ENCODE data around the gene KCNQ1OT1. TPM values are rescaled to one million over a fixed set of nuclear protein-coding genes. Genes with fewer than 3 reads are reported as not detected.

KCNQ1OT1 gene
- total RNA-seq, 1 experiment from 2014 or later, result 0.72 TPM

GRCh38 chr11:2671748-2672147, 28.0 kb downstream of the KCNQ1OT1 start:
- DNase-seq (ENCODE audit: extremely low read depth, low read depth), result no peak

- no peak for DNase-seq (ENCODE audit: extremely low read depth, low read depth)
Measured at GRCh38 chr11:2670541-2671100, 29.2 kb downstream of the KCNQ1OT1 start.

- no peak for DNase-seq (ENCODE audit: extremely low read depth, low read depth)
Measured at GRCh38 chr11:2669634-2670469, 29.9 kb downstream of the KCNQ1OT1 start.

DNA sequence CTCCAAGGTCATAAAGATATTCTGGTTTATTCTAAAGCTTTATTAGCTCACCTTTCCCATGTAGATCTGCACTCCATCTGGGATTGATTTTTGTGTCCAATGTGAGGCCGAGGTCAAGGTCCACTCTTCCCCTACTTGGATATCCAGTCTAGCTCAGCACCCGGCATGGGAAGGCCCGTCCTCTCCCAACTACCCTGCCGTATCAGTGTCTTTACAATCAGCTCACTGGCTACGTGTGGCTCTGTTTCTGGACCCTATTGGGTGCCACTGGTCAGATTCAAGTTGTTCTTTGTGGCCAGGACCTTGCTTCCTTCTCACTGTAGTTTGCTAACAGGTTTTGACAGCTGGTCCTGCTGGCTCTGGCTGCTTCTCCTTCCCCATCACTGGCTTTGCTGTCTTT, 30.9 kb downstream of the KCNQ1OT1 start:
- no peak for DNase-seq (ENCODE audit: extremely low read depth, low read depth)

- DNase-seq (ENCODE audit: extremely low read depth, low read depth), result no peak
Measured at GRCh38 chr11:2667940-2668339, 31.9 kb downstream of the KCNQ1OT1 start.

GRCh38 chr11:2666828-2667570, 32.8 kb downstream of the KCNQ1OT1 start:
- no peak for DNase-seq (ENCODE audit: extremely low read depth, low read depth)

DNA sequence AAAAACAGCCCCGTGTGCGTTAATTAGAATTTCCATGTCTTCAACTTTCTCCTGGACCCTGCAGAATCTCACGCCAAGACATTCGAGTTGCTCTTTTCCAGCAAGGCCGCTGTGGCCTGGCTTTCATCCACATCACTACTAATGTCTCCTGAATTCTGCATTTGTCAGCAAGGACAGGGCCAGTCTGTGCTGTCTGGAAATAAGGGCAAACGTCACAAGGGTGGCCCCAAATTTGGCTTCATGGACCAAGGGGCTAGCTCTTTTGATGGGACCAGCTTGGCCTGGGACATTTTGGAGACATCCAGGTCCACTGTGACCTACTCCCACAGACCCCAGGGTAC, 33.4 kb downstream of the KCNQ1OT1 start:
- DNase-seq (ENCODE audit: extremely low read depth, low read depth), result no peak

DNA sequence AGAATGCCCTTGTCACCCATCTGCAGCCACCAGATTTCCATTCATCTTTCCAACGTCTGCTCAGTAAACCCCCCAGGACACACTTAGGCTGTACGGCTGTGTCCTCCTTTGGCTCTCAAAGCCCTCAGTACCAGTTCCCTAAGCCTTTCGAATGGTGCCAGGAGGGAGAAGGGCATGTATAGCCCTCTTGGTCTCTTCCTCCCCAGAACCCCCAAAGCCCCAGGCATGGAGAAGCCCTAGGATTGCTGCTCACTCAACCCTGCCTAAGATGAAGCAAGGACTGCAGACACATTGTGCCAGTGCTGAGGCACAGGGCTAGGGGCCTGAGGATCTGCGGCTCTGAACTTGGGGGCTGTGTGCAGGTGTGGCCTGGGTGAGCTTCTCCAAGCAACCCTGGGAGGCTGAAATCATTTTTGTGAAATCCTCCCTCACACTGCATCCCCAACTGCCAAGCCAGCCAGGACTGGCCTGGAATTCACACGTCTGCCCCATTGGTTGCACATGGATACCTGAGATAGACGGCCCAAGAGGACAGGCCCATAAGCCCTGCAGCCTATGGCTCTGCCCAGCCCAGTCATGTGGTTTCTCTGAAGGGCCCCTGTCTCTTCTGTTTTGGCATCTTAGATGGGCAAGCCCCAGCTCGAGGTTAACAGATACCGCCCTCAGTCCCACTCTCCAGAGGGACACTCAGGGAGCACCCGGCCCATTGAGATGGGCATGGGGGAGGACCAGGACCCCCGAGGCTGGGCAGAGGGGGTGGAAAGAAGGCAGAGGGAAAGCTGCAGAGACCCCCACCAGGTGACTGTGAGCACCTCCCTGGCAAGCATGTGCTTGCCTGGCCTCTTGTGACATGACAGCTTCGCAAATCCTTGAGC, 34.0 kb downstream of the KCNQ1OT1 start:
- no peak for DNase-seq (ENCODE audit: extremely low read depth, low read depth)

DNA sequence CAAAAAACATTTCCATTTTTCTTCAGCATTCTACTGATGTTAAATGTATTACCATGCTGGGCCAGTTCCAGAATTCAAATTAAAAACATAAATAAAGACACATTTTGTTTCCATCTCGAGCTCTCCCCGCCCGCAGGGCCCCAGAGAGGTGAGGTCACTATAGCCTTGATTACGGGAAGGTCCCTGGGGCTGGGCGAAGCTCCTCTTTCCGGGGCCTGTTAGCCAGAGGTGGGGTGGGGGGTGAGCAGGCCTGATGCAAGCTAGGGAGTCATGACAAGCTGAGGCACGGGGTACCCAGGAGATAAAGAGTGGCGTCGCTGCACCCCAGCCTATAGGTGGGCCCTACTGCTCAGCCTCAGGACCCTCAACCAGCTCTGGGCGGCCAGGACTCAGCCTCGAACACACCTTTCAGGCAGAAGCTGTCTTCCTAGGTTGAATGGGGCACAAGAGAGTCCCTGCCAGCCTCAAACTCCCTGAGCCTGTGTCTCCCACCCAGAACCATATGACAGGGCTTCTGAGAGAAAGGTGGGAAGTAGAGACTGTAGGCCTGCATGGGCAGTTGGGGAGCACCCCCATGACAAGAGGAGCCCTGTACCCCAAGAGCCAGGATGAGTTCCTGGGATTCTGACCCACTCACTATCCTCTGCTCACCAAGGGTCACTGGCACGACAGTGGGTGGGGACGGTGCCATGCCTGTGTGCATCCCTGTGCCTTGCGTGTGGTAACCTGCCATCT, 34.8 kb downstream of the KCNQ1OT1 start:
- no peak for DNase-seq (ENCODE audit: extremely low read depth, low read depth)

- DNase-seq (ENCODE audit: extremely low read depth, low read depth), result no peak
Measured at GRCh38 chr11:2664376-2664775, 35.4 kb downstream of the KCNQ1OT1 start.

- DNase-seq (ENCODE audit: extremely low read depth, low read depth), result no peak
Measured at GRCh38 chr11:2663915-2664314, 35.9 kb downstream of the KCNQ1OT1 start.

DNA sequence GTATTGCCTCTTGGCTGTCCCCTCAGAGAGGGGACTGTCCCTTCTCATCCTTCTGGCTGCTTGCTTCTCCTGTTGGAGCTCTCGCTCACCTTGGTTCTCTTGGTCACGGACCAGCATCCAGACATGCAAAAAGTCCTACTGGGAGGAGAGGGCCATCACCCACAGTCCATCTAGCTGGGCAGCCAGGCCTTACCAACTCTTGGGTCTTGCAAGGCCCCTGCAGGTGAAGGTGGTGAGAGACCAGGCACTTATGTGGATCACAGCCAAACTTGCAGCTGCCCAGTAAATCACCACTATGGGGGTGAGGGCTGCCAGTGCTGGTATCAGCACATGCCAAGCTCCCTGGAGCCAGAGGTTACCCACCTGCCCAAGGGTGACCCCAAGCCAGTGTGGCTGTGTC, 36.3 kb downstream of the KCNQ1OT1 start:
- DNase-seq (ENCODE audit: extremely low read depth, low read depth), result no peak

DNA sequence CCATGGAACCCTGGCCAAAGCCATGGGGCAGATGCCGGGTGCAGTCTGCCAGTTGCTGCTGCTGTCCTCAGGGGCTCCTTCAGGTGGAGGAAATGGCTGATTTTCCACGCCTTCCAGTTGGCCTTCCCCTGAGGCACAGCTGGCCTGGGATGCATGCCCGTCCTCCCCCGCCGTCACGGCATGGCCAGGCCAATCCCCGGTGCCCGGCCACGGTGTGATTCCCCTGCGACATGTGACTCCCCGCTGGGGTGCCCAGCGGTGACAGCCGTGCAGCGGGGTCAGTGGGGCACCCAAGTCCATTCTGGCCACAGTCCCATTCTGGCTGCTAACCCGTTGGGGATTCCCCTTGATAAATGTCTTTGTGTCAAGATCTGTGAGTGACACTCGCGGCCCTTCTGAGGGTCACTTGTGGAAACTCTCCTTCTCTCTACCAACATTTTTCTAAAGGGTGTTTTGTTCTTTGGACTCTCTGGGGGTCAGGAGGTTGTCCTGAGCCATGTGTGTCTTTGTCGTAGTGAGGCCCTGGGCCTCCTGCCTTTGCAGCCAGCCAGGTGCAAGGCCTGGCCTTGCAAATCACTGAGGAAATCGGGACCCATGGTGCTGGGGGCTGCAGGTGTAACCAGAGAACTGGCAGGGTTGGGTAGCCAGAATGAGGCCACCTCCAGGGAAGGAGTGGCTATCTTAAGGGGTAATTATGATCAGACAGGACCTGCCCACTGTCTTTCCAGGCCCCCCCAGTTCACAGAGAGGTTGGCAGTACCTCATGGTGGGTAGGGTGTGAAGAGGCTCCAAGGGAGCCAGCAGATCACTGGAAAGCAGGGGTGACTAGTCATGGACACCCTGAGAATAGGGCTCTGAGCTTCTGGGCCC, 37.1 kb downstream of the KCNQ1OT1 start:
- DNase-seq (ENCODE audit: extremely low read depth, low read depth), result no peak

- DNase-seq (ENCODE audit: extremely low read depth, low read depth), result no peak
Measured at GRCh38 chr11:2662024-2662312, 37.8 kb downstream of the KCNQ1OT1 start.

GRCh38 chr11:2661173-2662023, 38.4 kb downstream of the KCNQ1OT1 start:
- DNase-seq (ENCODE audit: extremely low read depth, low read depth), result no peak

DNA sequence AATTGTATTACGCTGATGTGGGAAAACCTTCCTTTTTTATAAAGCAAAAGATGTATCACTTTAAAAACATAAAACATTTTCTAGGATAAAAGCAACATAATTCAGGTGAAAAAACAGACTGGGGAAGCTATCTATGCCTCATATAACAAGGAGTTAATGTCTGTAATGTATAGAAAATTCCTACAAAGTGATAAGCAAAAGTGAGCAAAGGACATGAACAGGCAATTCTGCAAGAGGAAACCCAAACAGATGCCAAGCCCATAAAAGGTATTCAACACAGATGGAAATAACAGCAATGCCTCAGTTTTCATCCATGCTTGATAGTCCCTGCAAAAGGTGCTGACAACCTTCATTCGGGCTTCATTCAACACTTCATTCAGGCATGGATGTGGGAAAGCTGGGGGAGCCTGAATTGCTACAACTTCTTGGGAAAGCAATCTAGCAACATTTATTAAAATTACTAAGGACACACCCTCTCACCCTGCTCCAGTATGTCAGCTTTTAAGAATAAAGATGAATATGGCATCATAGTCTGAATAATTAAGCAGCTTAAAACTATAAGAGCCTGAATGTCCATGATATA, 39.3 kb downstream of the KCNQ1OT1 start:
- DNase-seq (ENCODE audit: extremely low read depth, low read depth), result no peak

GRCh38 chr11:2657697-2658284, 42.0 kb downstream of the KCNQ1OT1 start:
- no peak for DNase-seq (ENCODE audit: extremely low read depth, low read depth)

DNA sequence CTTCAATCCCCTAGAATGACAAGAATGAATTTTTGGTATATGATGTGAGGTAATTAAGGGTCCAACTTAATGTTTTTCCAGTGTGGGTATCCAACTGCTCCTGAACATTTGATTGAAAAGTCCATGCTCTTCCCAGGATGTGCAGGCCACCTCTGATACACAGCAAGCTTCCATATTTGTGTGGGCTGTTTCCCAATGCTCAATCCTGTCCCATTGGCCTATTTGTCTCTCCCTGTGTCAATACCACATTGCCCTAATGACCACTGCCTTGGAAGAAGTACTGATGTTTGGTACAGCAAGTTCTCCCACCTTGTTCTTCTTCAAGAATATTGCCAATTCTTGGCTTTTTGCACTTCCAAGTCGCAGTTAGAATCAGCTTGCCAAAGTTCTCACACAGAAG, 42.9 kb downstream of the KCNQ1OT1 start:
- no peak for DNase-seq (ENCODE audit: extremely low read depth, low read depth)

All from NCI-H460 (cell line).